Cardiac muscle cell (in vitro differentiated cells and primary cell): ENCODE results near the gene ACACA. TPM values are rescaled to one million over a fixed set of nuclear protein-coding genes. Genes with fewer than 3 reads are reported as not detected.

ENCODE experiments used
- DNase-seq, 2 donors: peaks; one replicate each; pipeline versions ENCODE4 v3.0.0 to v3.0.0-alpha.2; 2010 to 2017; ENCODE audit warnings: low read depth in 1 of 2, low spot score in 1 of 2
- H3K27ac ChIP-seq: fragments of 200-600 bp; sonication (generic); 2 replicates; pipeline ENCODE4 v1.5.1; 2016
- H3K27me3 ChIP-seq: fragments of 200-600 bp; sonication (generic); 2 replicates; pipeline ENCODE4 v1.6.0; 2016; ENCODE audit warnings: control low read depth
- H3K36me3 ChIP-seq: fragments of 200-600 bp; sonication (generic); 2 replicates; pipeline ENCODE4 v1.5.1; 2016; ENCODE audit warnings: control low read depth
- H3K4me1 ChIP-seq: fragments of 200-600 bp; sonication (generic); 2 replicates; pipeline ENCODE4 v1.8.1; 2017; ENCODE audit warnings: low read depth, mild to moderate bottlenecking, mixed run types
- H3K4me3 ChIP-seq: fragments of 200-600 bp; sonication (generic); 2 replicates; pipeline ENCODE4 v1.5.1; 2016; ENCODE audit warnings: mild to moderate bottlenecking
- H3K9me3 ChIP-seq: fragments of 200-600 bp; sonication (generic); 2 replicates; pipeline ENCODE4 v1.5.1; 2017; ENCODE audit warnings: low read depth, mild to moderate bottlenecking, control low read depth
- CTCF ChIP-seq: IDR thresholded peaks from 2 replicates; pipeline ENCODE4 v1.5.1; 2012; ENCODE audit warnings: low read depth, mild to moderate bottlenecking, low read length
- polyA plus RNA-seq: library from polyadenylated mRNA; unstranded; fragments of >200 nt; fragmentation: Nextera tagmentation; extraction: Ambion mirVana; gene quantifications from 2 replicates; pipeline ENCODE4 v1.2.1, GENCODE V29; 2016
- total RNA-seq: library from RNA; depleted of rRNA; stranded (reverse); fragments of >200 nt; gene quantifications from 2 replicates; pipeline ENCODE4 v1.2.3, GENCODE V29; 2016

The ACACA gene
- total and polyA plus RNA-seq, 2 experiments from 2014 or later = 42.5 to 47.6 TPM

DNA sequence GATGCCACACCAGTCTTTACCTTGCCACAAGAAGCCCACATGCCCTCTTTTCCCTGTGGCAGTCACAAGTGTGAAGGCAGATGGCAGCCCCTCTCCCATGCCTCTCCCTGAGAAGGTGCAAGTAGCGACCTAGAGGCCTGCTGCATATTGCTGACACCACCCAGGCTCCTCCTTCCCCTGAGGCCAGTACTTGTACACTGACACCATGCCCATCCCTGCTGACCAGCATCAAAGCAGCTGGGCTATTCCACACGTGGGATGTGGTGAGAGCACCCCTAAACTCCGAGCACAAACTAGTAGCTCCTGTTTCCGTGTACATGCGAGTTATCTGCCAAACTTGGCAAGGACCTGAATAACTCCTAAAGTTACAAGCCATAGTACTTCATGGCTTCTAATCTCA, 308.5 kb downstream of the ACACA start:
- no peak for TF ChIP-seq CTCF
- H3K27ac ChIP-seq = peak overlapping the region; percentile 83
- peaks cover 4% of the 10 kb centered on the region for H3K36me3 ChIP-seq
- DNase-seq = no peak
- peaks cover 43% of the 10 kb centered on the region for H3K4me1 ChIP-seq
- no peak overlapping the region for H3K4me3 ChIP-seq
- no peaks in the 10 kb centered on the region for H3K27me3 ChIP-seq
- no peaks in the 10 kb centered on the region for H3K9me3 ChIP-seq

GRCh38 chr17:37097154-37097553, 309.5 kb downstream of the ACACA start:
- peaks cover 43% of the 10 kb centered on the region for H3K4me1 ChIP-seq
- peak overlapping the region; percentile 73 for H3K27ac ChIP-seq
- no peaks in the 10 kb centered on the region for H3K27me3 ChIP-seq
- no peak for TF ChIP-seq CTCF
- no peak for DNase-seq
- no peak overlapping the region for H3K4me3 ChIP-seq
- H3K36me3 ChIP-seq = peaks cover 4% of the 10 kb centered on the region
- no peaks in the 10 kb centered on the region for H3K9me3 ChIP-seq

- H3K36me3 ChIP-seq = peaks cover 4% of the 10 kb centered on the region
- H3K9me3 ChIP-seq = no peaks in the 10 kb centered on the region
- H3K27me3 ChIP-seq = no peaks in the 10 kb centered on the region
- no peak for TF ChIP-seq CTCF
- H3K4me1 ChIP-seq = peaks cover 47% of the 10 kb centered on the region
- H3K27ac ChIP-seq = peak overlapping the region; percentile 73
- H3K4me3 ChIP-seq = no peak overlapping the region
- DNase-seq = no peak
These were observed 310.6 kb downstream of the ACACA start for GRCh38 chr17:37096071-37096470.

GRCh38 chr17:37094391-37094790, 312.2 kb downstream of the ACACA start:
- H3K4me1 ChIP-seq = peaks cover 58% of the 10 kb centered on the region
- H3K36me3 ChIP-seq = peaks cover 4% of the 10 kb centered on the region
- H3K27ac ChIP-seq = peak overlapping the region; percentile 73
- H3K4me3 ChIP-seq = no peak overlapping the region
- no peak for TF ChIP-seq CTCF
- DNase-seq = no peak
- no peaks in the 10 kb centered on the region for H3K9me3 ChIP-seq
- H3K27me3 ChIP-seq = no peaks in the 10 kb centered on the region

DNA sequence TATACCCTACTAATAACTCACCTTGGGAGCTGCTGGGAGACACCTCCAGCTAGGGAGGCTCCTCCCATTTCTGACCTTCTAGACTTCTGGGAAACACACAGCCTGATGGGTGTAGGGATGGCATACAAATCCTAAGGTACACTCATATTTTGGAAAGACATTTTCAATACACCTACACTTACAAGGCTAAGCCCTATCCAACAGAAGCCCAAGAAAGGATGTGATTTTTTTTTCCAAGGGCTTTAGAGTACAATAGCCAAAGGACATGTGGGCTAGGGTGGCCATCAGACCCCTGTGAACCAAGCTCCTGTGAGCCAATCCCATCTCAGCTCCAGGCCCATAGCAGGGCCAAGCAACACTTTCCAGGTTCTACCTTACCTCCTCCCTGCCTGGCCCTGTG, 313.9 kb downstream of the ACACA start:
- Histone ChIP-seq H3K27me3 (no peaks in the 10 kb centered on the region), H3K27ac (no peak overlapping the region), H3K4me3 (no peak overlapping the region), H3K4me1 (peaks cover 42% of the 10 kb centered on the region), H3K9me3 (no peaks in the 10 kb centered on the region), H3K36me3 (peaks cover 4% of the 10 kb centered on the region)
- no peak for DNase-seq
- TF ChIP-seq CTCF = no peak

DNA sequence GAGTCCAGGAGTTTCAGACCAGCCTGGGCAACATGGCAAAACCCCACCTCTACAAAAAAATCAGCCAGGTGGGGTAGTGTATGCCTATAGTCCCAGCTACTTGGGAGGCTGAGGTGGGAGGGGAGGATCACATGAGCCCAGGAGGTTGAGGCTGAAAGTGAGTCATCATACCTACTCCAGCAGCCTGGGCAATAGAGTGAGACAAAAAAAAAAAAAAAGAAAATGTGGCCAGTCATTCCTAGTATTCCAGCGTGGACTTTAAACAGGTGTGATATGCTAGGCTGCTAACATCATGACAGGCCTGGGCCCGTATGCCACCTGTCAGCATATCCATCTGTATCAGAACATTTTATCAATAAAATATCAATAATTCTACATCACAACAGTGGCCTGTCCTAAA, 314.6 kb downstream of the ACACA start:
- peaks cover 4% of the 10 kb centered on the region for H3K36me3 ChIP-seq

More for the DNA sequence above, 314.6 kb downstream of the ACACA start:
- no peak for DNase-seq
- no peak overlapping the region for H3K4me3 ChIP-seq
- H3K4me1 ChIP-seq = peaks cover 39% of the 10 kb centered on the region
- H3K27ac ChIP-seq = no peak overlapping the region
- H3K27me3 ChIP-seq = no peaks in the 10 kb centered on the region
- no peaks in the 10 kb centered on the region for H3K9me3 ChIP-seq
- no peak for TF ChIP-seq CTCF
